ENCODE measurements around the gene CDKL2.
"Not testable (repeated sequence)": the region's sequence is repeated elsewhere in the genome, so short reads cannot be mapped to it uniquely, and the experiment has no call there.

The CDKL2 gene

DNA sequence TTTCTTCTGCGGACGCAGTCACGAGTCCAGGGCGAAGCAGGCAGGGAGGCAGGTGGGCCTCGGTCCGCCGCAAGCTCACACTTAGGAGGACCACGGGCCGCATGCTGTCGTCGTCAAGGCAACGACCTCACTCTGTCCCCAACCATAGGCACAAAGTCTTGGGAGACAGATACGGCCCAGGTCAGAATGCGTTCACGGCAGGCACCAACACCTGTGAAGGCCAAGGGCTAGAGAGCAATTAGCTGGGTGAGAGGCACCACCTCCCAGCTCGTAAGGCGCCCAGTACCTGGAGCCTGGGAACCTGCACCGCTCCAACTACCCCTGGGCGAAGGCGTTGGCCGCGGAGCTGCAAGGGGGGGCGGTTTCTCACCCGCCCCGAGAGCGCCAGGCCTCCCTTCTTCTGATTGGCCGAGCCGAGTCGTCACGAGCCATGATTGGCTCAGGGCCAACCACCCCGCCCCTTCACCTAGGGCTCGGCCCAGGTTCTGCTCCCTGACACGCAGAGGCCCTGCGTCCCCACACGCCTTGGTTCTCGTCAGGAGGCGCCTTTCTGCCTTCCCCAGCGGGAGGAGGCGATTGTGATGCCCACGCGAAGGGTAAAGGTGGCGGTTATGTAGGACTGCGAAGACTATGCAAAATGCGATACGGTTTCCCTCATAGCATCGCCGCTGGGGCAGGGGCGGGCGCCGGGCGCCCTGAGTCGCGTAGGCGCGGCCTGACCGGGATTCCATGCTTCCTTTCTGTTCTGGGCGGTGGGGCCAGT is at the start of gene CDKL2:
Gene CDKL2 (minus strand): TSS at position 355 of the 763 bp plus-strand sequence. CDS start 4,540 bp downstream, outside the sequence.
- DNase-seq = no peak

DNA sequence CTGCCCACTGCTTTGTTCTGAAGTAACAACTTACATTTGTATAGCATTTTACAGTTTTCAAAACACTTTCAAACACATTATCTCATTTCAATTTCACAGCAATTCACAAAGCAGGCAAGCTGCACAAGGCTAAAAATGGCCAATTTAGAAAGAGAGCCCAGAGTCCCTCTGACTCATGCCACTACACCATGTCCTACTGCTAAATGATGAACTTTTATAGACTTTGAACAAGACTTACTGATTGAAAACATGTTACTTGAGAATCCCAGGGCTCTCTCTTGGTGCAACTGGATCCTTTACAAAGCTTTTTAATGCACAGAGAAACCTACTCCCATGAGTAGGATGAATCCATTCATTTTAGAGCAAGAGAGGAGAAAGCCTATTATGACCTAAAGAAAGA is 48.6 kb upstream of the CDKL2 start:
- DNase-seq = no peak

- DNase-seq = no peak
Measured at GRCh38 chr4:75678473-75678872, 48.1 kb upstream of the CDKL2 start.

- no peak for DNase-seq
Measured at GRCh38 chr4:75675004-75675531, 44.7 kb upstream of the CDKL2 start.

DNA sequence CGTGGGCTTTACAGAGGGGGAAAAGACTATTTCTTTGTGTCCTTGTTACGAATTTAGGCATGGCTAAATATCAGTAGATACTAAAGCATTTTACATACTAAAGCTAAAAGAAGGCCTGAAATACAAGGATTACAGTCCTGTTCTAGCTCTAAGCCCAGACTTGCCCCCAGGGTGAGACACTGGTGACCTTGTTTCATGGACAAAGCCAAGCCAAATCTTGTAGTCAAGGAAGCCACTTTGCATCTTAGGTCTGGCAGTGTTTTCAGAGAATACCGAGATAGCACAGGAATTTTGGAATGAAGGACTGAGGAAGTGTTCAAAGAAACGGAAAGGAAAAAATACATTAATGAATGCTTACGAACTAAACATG is 43.6 kb upstream of the CDKL2 start:
- no peak for DNase-seq

DNA sequence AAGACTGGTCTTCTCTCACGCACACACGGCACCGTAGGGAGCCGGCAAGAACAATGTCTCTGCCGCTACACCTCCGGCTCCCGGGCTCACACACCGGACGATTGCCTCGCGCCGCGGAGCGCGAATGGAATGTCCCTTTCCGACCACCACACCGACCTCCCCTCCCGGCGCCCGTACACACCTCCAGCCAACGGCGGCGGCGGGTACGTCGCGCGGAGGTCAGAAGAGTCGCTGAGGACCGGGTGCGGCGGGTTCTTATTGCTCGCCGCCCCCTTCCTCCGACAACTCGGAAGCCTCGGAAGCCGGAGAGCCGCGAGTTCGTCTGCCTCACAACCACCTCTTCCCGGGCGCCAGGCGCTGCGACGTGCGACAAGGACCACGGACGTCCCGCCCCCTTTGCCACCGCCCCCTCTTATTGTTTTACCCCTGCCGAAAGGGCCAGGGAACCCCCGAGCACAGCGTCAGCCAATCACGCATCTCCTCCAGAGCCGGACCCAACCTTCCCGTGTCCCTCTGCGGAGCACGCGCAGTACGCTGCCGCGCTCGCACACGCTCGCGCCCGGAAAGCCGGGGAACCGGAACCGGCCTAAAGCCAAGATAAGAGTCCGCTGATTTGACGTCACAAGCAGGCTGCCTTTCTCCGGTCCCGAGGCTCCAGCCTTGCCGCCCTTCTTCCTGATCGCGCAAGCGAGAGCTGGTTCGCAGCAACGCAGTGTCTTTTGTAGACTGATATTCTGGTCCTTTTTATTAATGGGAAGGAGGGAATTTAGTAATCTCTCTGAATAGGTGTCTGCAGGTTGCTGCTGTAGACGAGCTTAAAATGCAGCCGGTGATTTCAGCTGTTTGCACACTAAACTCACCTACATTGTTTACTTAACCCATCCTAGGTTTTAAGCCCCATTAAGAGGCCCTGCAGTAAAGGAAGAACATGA is 43.0 kb upstream of the CDKL2 start, which contains the start of gene G3BP2:
Gene G3BP2 (minus strand): TSS at position 385 of the 932 bp plus-strand sequence. CDS start 11,386 bp downstream, outside the sequence.
- peak; percentile 56 for DNase-seq

GRCh38 chr4:75672461-75673026 is 42.2 kb upstream of the CDKL2 start:
- DNase-seq = peak; percentile 15

- no peak for DNase-seq
Measured at GRCh38 chr4:75671802-75672421, 41.6 kb upstream of the CDKL2 start.

GRCh38 chr4:75668596-75668995 is 38.3 kb upstream of the CDKL2 start:
- no peak for DNase-seq

GRCh38 chr4:75667636-75668035 is 37.3 kb upstream of the CDKL2 start:
- DNase-seq = not testable (repeated sequence)

- no peak for DNase-seq
Measured at GRCh38 chr4:75666299-75666698, 36.0 kb upstream of the CDKL2 start.

DNA sequence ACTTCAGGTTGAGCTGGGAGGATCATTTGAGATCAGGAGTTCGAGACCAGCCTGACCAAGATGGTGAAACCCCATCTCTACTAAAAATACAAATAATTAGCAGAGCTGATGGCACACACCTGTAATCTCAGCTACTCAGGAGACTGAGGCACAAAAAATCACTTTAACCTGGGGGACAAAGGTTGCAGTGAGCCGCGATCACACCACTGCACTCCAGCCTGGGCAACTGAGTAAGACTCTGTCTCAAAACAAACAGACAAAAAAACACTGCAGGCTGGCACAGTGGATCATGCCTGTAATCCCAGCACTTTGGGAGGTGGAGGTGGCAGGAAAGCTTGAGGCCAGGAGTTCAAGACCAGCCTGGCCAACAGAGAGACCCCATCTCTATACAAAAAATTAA is 34.3 kb upstream of the CDKL2 start:
- not testable (repeated sequence) for DNase-seq

- DNase-seq = no peak
Measured at GRCh38 chr4:75662626-75663025, 32.3 kb upstream of the CDKL2 start.

- DNase-seq = no peak
Measured at GRCh38 chr4:75660491-75660890, 30.2 kb upstream of the CDKL2 start.

DNA sequence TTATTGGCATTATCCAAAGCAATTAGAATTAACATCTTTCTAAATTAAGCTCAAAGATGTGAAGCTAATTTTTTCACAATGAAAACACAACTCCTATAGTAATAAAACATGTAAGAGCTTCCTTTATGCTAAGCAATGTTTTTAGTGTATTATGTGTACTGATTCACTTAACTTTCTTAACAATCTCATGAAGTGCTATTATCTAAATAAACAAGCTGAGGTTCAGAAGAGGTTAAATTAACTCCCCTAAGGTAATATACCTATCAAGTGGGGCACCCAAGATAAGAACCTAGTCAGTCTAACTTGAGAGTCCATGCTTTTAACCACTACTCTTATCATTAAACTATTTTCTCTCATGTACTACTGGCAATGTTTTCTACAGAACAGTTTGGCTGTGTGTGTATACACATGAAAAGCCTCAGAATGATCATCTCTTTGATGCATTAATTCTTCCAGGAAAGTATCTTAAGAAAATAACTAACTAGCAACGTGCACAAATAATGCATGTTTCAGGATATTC is 29.2 kb upstream of the CDKL2 start:
- DNase-seq = no peak

- DNase-seq = no peak
Measured at GRCh38 chr4:75658876-75659275, 28.5 kb upstream of the CDKL2 start.

DNA sequence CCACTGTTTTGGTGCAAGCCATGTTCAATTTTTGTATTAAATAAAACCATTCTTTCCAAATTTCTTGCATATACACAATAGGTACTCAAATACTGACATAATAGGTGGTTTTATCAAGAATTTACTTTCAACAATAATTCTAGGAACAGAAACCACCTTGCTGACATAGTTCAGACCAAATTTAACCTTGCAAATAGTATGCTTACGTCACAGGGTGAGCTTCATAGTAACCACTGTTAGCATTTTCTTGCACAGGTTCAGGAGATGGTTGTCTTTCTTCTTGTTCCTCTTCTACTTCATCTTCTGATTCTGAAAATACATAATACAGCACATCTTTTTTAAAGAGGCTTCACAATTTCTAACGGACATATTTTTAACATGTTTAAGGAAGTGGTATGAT is 25.2 kb upstream of the CDKL2 start:
- no peak for DNase-seq

DNA sequence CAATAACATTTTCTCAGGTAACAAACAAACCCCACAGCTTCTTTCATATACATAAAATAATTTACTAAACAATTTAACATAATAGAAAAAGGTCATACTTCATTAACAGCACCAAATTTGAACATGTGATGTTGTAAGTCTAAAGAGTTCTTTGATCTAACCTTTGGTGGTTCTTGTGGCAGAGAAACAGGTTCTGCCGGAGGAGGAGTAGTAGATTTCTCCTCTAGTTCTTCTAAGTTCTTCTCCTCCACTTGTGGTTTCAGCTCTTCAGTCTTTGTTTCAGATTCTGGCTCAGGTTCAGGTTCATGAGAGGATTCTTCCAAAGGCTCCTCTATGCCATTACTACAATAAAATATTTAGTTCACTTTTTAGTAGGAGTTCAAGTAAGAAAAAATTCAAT is 24.6 kb upstream of the CDKL2 start:
- no peak for DNase-seq

GRCh38 chr4:75653845-75654503 is 23.6 kb upstream of the CDKL2 start:
- DNase-seq = no peak

- no peak for DNase-seq
Measured at GRCh38 chr4:75644095-75644494, 13.8 kb upstream of the CDKL2 start.

DNA sequence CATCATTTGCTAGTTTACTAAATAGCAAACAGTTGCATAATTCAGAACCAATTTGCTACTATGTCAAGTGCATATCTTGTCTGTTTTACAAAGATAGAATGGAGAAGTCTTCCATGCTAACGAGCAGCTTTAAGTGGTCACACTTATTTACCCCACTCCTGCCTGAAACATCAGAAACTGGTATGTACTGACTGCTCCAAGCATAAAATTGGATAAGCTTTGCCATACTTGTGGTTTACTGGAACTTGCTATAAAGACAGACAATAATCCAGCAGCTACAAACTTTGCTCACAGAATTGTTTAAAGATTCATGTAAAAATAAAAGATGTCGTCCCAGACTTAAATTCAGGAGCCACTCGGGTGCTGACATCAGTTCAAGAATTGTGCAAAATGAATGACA is 13.3 kb upstream of the CDKL2 start:
- no peak for DNase-seq

DNA sequence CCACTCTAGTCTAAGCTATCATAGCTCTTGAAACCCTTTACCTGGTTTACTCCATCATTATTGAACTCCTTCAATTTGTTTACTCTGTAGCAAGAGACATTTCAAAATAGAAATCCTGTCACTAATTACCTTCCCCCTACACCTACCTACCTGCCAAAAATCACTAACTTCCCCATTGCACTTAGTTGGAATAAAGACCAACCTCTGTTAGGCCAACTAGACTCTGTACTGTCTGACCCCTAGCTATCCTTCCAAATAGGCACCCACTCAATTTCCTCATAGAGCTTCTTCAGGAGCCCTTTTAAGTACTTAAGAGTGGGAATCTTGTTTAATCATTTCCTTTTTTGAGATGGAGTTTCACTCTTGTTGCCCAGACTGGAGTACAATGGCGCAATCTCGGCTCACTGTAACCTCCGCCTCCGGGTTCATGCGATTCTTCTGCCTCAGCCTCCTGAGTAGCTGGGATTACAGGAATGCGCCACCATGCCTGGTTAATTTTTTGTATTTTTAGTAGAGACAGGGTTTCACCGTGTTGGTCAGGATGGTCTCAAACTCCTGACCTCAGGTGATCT is 8.9 kb upstream of the CDKL2 start:
- no peak for DNase-seq

All from 8988T (cell line).